ENCODE measurements around the gene HOXD3. TPM values are rescaled to one million over a fixed set of nuclear protein-coding genes. Genes with fewer than 3 reads are reported as not detected.

The HOXD3 gene
- total and polyA plus RNA-seq, 4 donors, result not detected

- TF ChIP-seq REST (IDR thresholded peaks at IDR 0.05), result no peak
- TF ChIP-seq GABPA (IDR thresholded peaks at IDR 0.05 in 1 of 2, conservative IDR thresholded peaks at IDR 0.05 in 1 of 2), result no peak
- TF ChIP-seq YY1 (IDR thresholded peaks at IDR 0.05), result no peak
Measured at GRCh38 chr2:176111309-176111663, 45.8 kb upstream of the HOXD3 start (continued).

GRCh38 chr2:176111846-176112374 lies 45.2 kb upstream of the HOXD3 start:
- no peak for DNase-seq (ENCODE audit: low spot score)
- Histone ChIP-seq H3K9me3 (ENCODE audit: control insufficient read depth in 4 of 4, low read length in 3 of 4) (peaks cover 0 to 2% (median 0%) of the 10 kb centered on the region in 4 donors), H3K36me3 (ENCODE audit: control insufficient read depth in 4 of 4, insufficient read depth in 3 of 4, low read depth in 1 of 4, low read length in 3 of 4) (no peaks in the 10 kb centered on the region), H3K9ac (ENCODE audit: low read depth in 1 of 2, low read length in 2 of 2) (no peak overlapping the region), H3K4me3 (ENCODE audit: low read depth in 1 of 3, low read length in 3 of 3) (no peak overlapping the region), H3K27ac (ENCODE audit: low read depth in 1 of 2, low read length in 2 of 2) (no peak overlapping the region), H3K27me3 (ENCODE audit: control insufficient read depth in 4 of 4, insufficient read depth in 4 of 4, low read length in 3 of 4) (peaks cover 15 to 41% (median 38%) of the 10 kb centered on the region in 4 donors), H3K4me1 (ENCODE audit: control insufficient read depth in 4 of 4, insufficient read depth in 4 of 4, low read length in 3 of 4) (peaks cover 3 to 8% (median 4%) of the 10 kb centered on the region in 4 donors)
- WGBS, result 10% methylated on average over 29 of the region's 29 CpGs
- TF ChIP-seq TAF1 (conservative IDR thresholded peaks at IDR 0.05) (no peak), YY1 (IDR thresholded peaks at IDR 0.05) (no peak), GABPA (IDR thresholded peaks at IDR 0.05 in 1 of 2, conservative IDR thresholded peaks at IDR 0.05 in 1 of 2) (no peak), HNF4G (IDR thresholded peaks at IDR 0.05) (no peak), NR2F2 (IDR thresholded peaks at IDR 0.05) (no peak), EGR1 (IDR thresholded peaks at IDR 0.05; ENCODE audit: low read depth in 2 of 2) (no peak), RXRA (IDR thresholded peaks at IDR 0.05) (no peak), ZBTB33 (IDR thresholded peaks at IDR 0.05) (no peak), RAD21 (IDR thresholded peaks at IDR 0.05) (no peak), REST (IDR thresholded peaks at IDR 0.05) (no peak), MAX (IDR thresholded peaks at IDR 0.05) (no peak), HNF4A (conservative IDR thresholded peaks at IDR 0.05) (no peak), FOXA2 (IDR thresholded peaks at IDR 0.05) (no peak), JUND (IDR thresholded peaks at IDR 0.05) (no peak)

All from liver (tissue), 9 donors.